GM18508 (cell line): ENCODE results near the gene WASHC1.
"Not testable (repeated sequence)": the region's sequence is repeated elsewhere in the genome, so short reads cannot be mapped to it uniquely, and the experiment has no call there.

Experiments
- ATAC-seq: cut with Tn5 transposase; IDR thresholded peaks from one replicate; pipeline ENCODE4 v1.9.1; 2021; ENCODE audit warnings: moderate number of reproducible peaks; ENCODE audit not compliant: insufficient read depth, unreplicated experiment

Gene WASHC1

GRCh38 chr9:29356-29755 is at the start of gene WASHC1:
Gene WASHC1, minus strand, starts transcription at chr9:29456. Its CDS starts 4,457 bp downstream, at chr9:24999.
- ATAC-seq, result not testable (repeated sequence)

- ATAC-seq, result not testable (repeated sequence)
These were observed 49.1 kb upstream of the WASHC1 start for GRCh38 chr9:78333-78732.

GRCh38 chr9:76389-76788 is 47.1 kb upstream of the WASHC1 start:
- not testable (repeated sequence) for ATAC-seq

- not testable (repeated sequence) for ATAC-seq
These were observed 44.8 kb upstream of the WASHC1 start for GRCh38 chr9:73900-74525.

- not testable (repeated sequence) for ATAC-seq
These were observed 44.0 kb upstream of the WASHC1 start for GRCh38 chr9:73076-73899.

GRCh38 chr9:63031-63629 is 33.9 kb upstream of the WASHC1 start:
- peak; percentile 79 for ATAC-seq

GRCh38 chr9:52678-53077 is 23.4 kb upstream of the WASHC1 start:
- peak; percentile 87 for ATAC-seq

GRCh38 chr9:48190-48842 is 19.1 kb upstream of the WASHC1 start:
- ATAC-seq, result not testable (repeated sequence)

GRCh38 chr9:46639-47271 is 17.5 kb upstream of the WASHC1 start:
- ATAC-seq, result not testable (repeated sequence)

GRCh38 chr9:46164-46563 is 16.9 kb upstream of the WASHC1 start:
- not testable (repeated sequence) for ATAC-seq

- not testable (repeated sequence) for ATAC-seq
These were observed 16.1 kb upstream of the WASHC1 start for GRCh38 chr9:45180-45878.

- not testable (repeated sequence) for ATAC-seq
These were observed 15.2 kb upstream of the WASHC1 start for GRCh38 chr9:44416-44815.

GRCh38 chr9:43636-44035 is 14.4 kb upstream of the WASHC1 start:
- ATAC-seq, result not testable (repeated sequence)

GRCh38 chr9:43116-43515 is 13.9 kb upstream of the WASHC1 start:
- not testable (repeated sequence) for ATAC-seq

GRCh38 chr9:41819-42218 is 12.6 kb upstream of the WASHC1 start:
- not testable (repeated sequence) for ATAC-seq

GRCh38 chr9:41261-41676 is 12.0 kb upstream of the WASHC1 start:
- ATAC-seq, result not testable (repeated sequence)

GRCh38 chr9:32308-32707 is 3.1 kb upstream of the WASHC1 start:
- not testable (repeated sequence) for ATAC-seq

GRCh38 chr9:28775-29174 is 481 bp downstream of the WASHC1 start:
- not testable (repeated sequence) for ATAC-seq

GRCh38 chr9:21621-22020 is 7.6 kb downstream of the WASHC1 start:
- not testable (repeated sequence) for ATAC-seq
